RWPE2 (cell line): ENCODE results near the gene HADH.

Source experiments
- ATAC-seq: fragments of 200-7000 bp; cut with Tn5 transposase; 3 replicates; pipeline ENCODE4 v1.9.1; 2021; ENCODE audit warnings: low read depth
- DNase-seq: peaks from one replicate; pipeline ENCODE4 v3.0.0-alpha.2; 2020; ENCODE audit warnings: low spot score
- H3K27ac ChIP-seq: fragments of 450-650 bp; 2 replicates; pipeline ENCODE4 v1.5.1; 2017; ENCODE audit warnings: mild to moderate bottlenecking; ENCODE audit not compliant: poor library complexity, severe bottlenecking
- H3K27me3 ChIP-seq: fragments of 250-450 bp; sonication (Bioruptor Pico); 2 replicates; pipeline ENCODE4 v1.5.1; 2021; ENCODE audit warnings: mild to moderate bottlenecking, moderate library complexity; ENCODE audit not compliant: insufficient read depth, poor library complexity, severe bottlenecking
- H3K36me3 ChIP-seq: fragments of 250-450 bp; sonication (Bioruptor Pico); 2 replicates; pipeline ENCODE4 v1.5.1; 2020; ENCODE audit warnings: low read depth, mild to moderate bottlenecking, moderate library complexity
- H3K4me1 ChIP-seq: fragments of 250-450 bp; sonication (Bioruptor Pico); 2 replicates; pipeline ENCODE4 v1.5.1; 2021; ENCODE audit warnings: mild to moderate bottlenecking, moderate library complexity; ENCODE audit not compliant: insufficient read depth, poor library complexity, severe bottlenecking
- H3K4me3 ChIP-seq: fragments of 250-450 bp; sonication (Bioruptor Pico); 2 replicates; pipeline ENCODE4 v1.5.1; 2021; ENCODE audit warnings: mild to moderate bottlenecking, moderate library complexity; ENCODE audit not compliant: severe bottlenecking
- H3K9me3 ChIP-seq: fragments of 250-450 bp; sonication (Bioruptor Pico); 2 replicates; pipeline ENCODE4 v1.5.1; 2021; ENCODE audit warnings: mild to moderate bottlenecking, moderate library complexity; ENCODE audit not compliant: severe bottlenecking
- CTCF ChIP-seq: fragments of 450-650 bp; IDR thresholded peaks from one replicate; pipeline ENCODE4 v1.5.1; 2017; ENCODE audit warnings: mild to moderate bottlenecking, moderate library complexity; ENCODE audit not compliant: poor library complexity, severe bottlenecking

The HADH gene

GRCh38 chr4:107974523-107974922 is 15.2 kb upstream of the HADH start:
- no peaks in the 10 kb centered on the region for H3K27me3 ChIP-seq
- TF ChIP-seq CTCF: no peak
- H3K9me3 ChIP-seq: no peaks in the 10 kb centered on the region
- ATAC-seq (no peak), DNase-seq (no peak)
- no peaks in the 10 kb centered on the region for H3K36me3 ChIP-seq
- H3K27ac ChIP-seq: no peak overlapping the region
- H3K4me1 ChIP-seq: no peaks in the 10 kb centered on the region
- H3K4me3 ChIP-seq: no peak overlapping the region

- DNase-seq (no peak), ATAC-seq (no peak)
- Histone ChIP-seq H3K4me1 (no peaks in the 10 kb centered on the region), H3K27ac (no peak overlapping the region), H3K36me3 (no peaks in the 10 kb centered on the region), H3K4me3 (no peak overlapping the region), H3K27me3 (no peaks in the 10 kb centered on the region), H3K9me3 (no peaks in the 10 kb centered on the region)
- no peak for TF ChIP-seq CTCF
These were observed 12.2 kb upstream of the HADH start for GRCh38 chr4:107977482-107977881.

GRCh38 chr4:107977966-107978705 is 11.6 kb upstream of the HADH start:
- Histone ChIP-seq H3K27ac (no peak overlapping the region), H3K4me1 (no peaks in the 10 kb centered on the region), H3K36me3 (no peaks in the 10 kb centered on the region), H3K4me3 (no peak overlapping the region), H3K27me3 (no peaks in the 10 kb centered on the region), H3K9me3 (no peaks in the 10 kb centered on the region)
- DNase-seq: no peak
- no peak for ATAC-seq
- TF ChIP-seq CTCF: no peak

DNA sequence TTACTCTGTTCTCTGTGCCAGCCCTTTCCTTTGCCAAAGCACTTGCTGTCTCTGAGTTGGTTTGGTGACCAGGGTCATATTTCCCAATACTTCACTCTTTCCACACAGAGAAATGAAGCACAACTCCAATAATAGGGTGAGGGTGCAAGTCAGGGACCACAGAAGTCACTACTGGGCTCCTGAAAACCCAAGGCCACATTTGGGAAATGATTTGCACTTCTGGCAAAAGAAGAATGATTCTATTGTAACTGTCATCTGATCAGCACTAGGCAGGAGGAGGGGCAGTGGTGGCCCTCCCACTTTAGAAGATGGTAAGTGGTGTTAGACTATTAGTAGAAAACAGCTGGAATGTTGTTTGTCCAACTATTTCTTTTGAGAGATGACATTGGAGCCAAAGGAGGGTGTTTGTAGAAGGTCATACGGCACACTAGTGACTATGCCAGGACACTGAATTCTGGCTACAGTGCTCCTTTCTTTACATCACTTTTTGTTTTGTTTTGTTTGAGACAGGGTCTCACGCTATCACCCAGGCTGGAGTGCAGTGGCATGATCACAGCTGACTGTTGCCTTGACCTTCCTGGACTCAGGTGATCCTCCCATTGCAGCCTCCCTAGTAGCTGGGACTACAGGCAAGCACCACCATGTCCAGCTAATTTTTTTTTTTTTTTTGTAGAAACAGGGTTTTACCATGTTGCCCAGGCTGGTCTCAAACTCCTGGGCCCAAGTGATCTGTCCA is 10.8 kb upstream of the HADH start:
- no peaks in the 10 kb centered on the region for H3K27me3 ChIP-seq
- no peaks in the 10 kb centered on the region for H3K36me3 ChIP-seq
- H3K27ac ChIP-seq: no peak overlapping the region
- no peaks in the 10 kb centered on the region for H3K9me3 ChIP-seq
- no peak for TF ChIP-seq CTCF
- no peak overlapping the region for H3K4me3 ChIP-seq
- ATAC-seq (no peak), DNase-seq (no peak)
- no peaks in the 10 kb centered on the region for H3K4me1 ChIP-seq
